Uterus (tissue), 2 donors: ENCODE data around the gene POPDC2.

Source experiments
- CTCF ChIP-seq, 4 experiments: fragments of 200-600 bp in 2 of 4; fragments of 450-650 bp in 2 of 4; sonication (generic) in 2 of 4; IDR thresholded peaks; one replicate each; pipeline ENCODE4 v1.5.1; 2016 to 2019; ENCODE audit warnings: antibody characterized with exemption in 4 of 4, mild to moderate bottlenecking in 2 of 4, moderate library complexity in 1 of 4
- POLR2A ChIP-seq, 2 donors: fragments of 450-650 bp; IDR thresholded peaks; one replicate each; pipeline ENCODE4 v1.6.1; 2016; ENCODE audit warnings: antibody characterized with exemption in 2 of 2, mild to moderate bottlenecking in 1 of 2, moderate library complexity in 1 of 2

GRCh38 chr3:119624002-119624720, 36.2 kb downstream of the POPDC2 start:
- TF ChIP-seq CTCF (IDR thresholded peaks at IDR 0.05) (no peak), POLR2A (IDR thresholded peaks at IDR 0.05) (no peak)
